GM12878 (cell line): ENCODE data around the gene C17orf114. TPM values are rescaled to one million over a fixed set of nuclear protein-coding genes. Genes with fewer than 3 reads are reported as not detected.

Experiments
- polyA plus RNA-seq, 11 experiments: library from polyadenylated mRNA; depleted of rRNA in 4 of 11; unstranded in 6 of 11; stranded (reverse) in 5 of 11; fragments of >200 nt; fragmentation: Nextera tagmentation in 4 of 11; fragmentation: Illumina TruSeq in 1 of 11; extraction: Ambion mirVana in 4 of 11; extraction: Trizol in 1 of 11; gene quantifications; 1 replicate in 1 of 11; 2 replicates in 10 of 11; pipeline versions ENCODE4 v1.2.1 to v1.2.3, GENCODE V29; 2011 to 2016; ENCODE audit warnings: inconsistent platforms in 2 of 11, missing spikeins in 2 of 11, low read depth in 1 of 11
- total RNA-seq, 4 experiments: library from RNA; depleted of rRNA in 3 of 4; stranded (reverse); fragments of >200 nt in 3 of 4; fragmentation: Illumina TruSeq in 1 of 4; extraction: Trizol in 1 of 4; gene quantifications; 2 replicates each; pipeline versions ENCODE4 v1.2.1 to v1.2.3, GENCODE V29; 2013 to 2021

Gene C17orf114

Other genes with a start within 250 kb of the C17orf114 start
Only the 7 nearest of the 27 such genes appear.
- 0.62 and 0.71 TPM in 2 replicates for gene CXCL16, start 62.4 kb downstream of the C17orf114 start, total RNA-seq (2014; rRNA removed)
- 0.67 and 0.74 TPM in 2 replicates for gene CXCL16, start 62.4 kb downstream of the C17orf114 start, total RNA-seq (2014; rRNA removed; fragmentation: Illumina TruSeq; extraction: Trizol)
- gene CXCL16, start 62.4 kb downstream of the C17orf114 start, total RNA-seq (2021), result 1.4 and 2.1 TPM in 2 replicates
- 0.68 and 0.84 TPM in 2 replicates for gene CXCL16, start 62.4 kb downstream of the C17orf114 start, polyA plus RNA-seq (2011; rRNA removed)
- 1.7 and 2.2 TPM in 2 replicates for gene CXCL16, start 62.4 kb downstream of the C17orf114 start, polyA plus RNA-seq (2014; fragmentation: Illumina TruSeq; extraction: Trizol)
- under 1 TPM; 0.26 to 0.35 TPM for gene CXCL16, start 62.4 kb downstream of the C17orf114 start, polyA plus RNA-seq (2014; fragmentation: Nextera tagmentation; extraction: Ambion mirVana)
- 0.89 and 1.9 TPM in 2 replicates for gene CXCL16, start 62.4 kb downstream of the C17orf114 start, polyA plus RNA-seq (2014; rRNA removed)
- gene CXCL16, start 62.4 kb downstream of the C17orf114 start, polyA plus RNA-seq (2016; fragmentation: Nextera tagmentation; extraction: Ambion mirVana), result under 1 TPM; 0.15 to 0.35 TPM
- 0.40 TPM in 1 of 2 replicates, not detected in the other for gene TM4SF5, start 30.4 kb downstream of the C17orf114 start, total RNA-seq (2014; rRNA removed)
- gene TM4SF5, start 30.4 kb downstream of the C17orf114 start, total RNA-seq (2014; rRNA removed; fragmentation: Illumina TruSeq; extraction: Trizol), result not detected in 2 replicates
- not detected in 2 replicates for gene TM4SF5, start 30.4 kb downstream of the C17orf114 start, total RNA-seq (2021)
- not detected in 2 replicates for gene TM4SF5, start 30.4 kb downstream of the C17orf114 start, polyA plus RNA-seq (2011; rRNA removed)
- not detected in 2 replicates for gene TM4SF5, start 30.4 kb downstream of the C17orf114 start, polyA plus RNA-seq (2014; fragmentation: Illumina TruSeq; extraction: Trizol)
- gene TM4SF5, start 30.4 kb downstream of the C17orf114 start, polyA plus RNA-seq (2014; fragmentation: Nextera tagmentation; extraction: Ambion mirVana), result not detected
- gene TM4SF5, start 30.4 kb downstream of the C17orf114 start, polyA plus RNA-seq (2014; rRNA removed), result not detected in 2 replicates
- gene TM4SF5, start 30.4 kb downstream of the C17orf114 start, polyA plus RNA-seq (2016; fragmentation: Nextera tagmentation; extraction: Ambion mirVana), result not detected
- 0.76 TPM in 1 of 2 replicates, not detected in the other for gene VMO1, start 16.0 kb downstream of the C17orf114 start, total RNA-seq (2014; rRNA removed)
- gene VMO1, start 16.0 kb downstream of the C17orf114 start, total RNA-seq (2014; rRNA removed; fragmentation: Illumina TruSeq; extraction: Trizol), result 0.23 and 0.31 TPM in 2 replicates
- gene VMO1, start 16.0 kb downstream of the C17orf114 start, total RNA-seq (2021), result 0.93 TPM in 1 of 2 replicates, not detected in the other
- gene VMO1, start 16.0 kb downstream of the C17orf114 start, polyA plus RNA-seq (2011; rRNA removed), result not detected in 2 replicates
- not detected in 2 replicates for gene VMO1, start 16.0 kb downstream of the C17orf114 start, polyA plus RNA-seq (2014; fragmentation: Illumina TruSeq; extraction: Trizol)
- gene VMO1, start 16.0 kb downstream of the C17orf114 start, polyA plus RNA-seq (2014; fragmentation: Nextera tagmentation; extraction: Ambion mirVana), result under 1 TPM in 1 of 2 experiments, not detected in 1; 0.27 TPM
- gene VMO1, start 16.0 kb downstream of the C17orf114 start, polyA plus RNA-seq (2014; rRNA removed), result 0.54 and 0.74 TPM in 2 replicates
- not detected for gene VMO1, start 16.0 kb downstream of the C17orf114 start, polyA plus RNA-seq (2016; fragmentation: Nextera tagmentation; extraction: Ambion mirVana)
- gene GLTPD2, start 13.4 kb downstream of the C17orf114 start, total RNA-seq (2014; rRNA removed), result 0.34 TPM in 1 of 2 replicates, not detected in the other
- not detected in 2 replicates for gene GLTPD2, start 13.4 kb downstream of the C17orf114 start, total RNA-seq (2014; rRNA removed; fragmentation: Illumina TruSeq; extraction: Trizol)
- gene GLTPD2, start 13.4 kb downstream of the C17orf114 start, total RNA-seq (2021), result not detected in 2 replicates
- gene GLTPD2, start 13.4 kb downstream of the C17orf114 start, polyA plus RNA-seq (2011; rRNA removed), result not detected in 2 replicates
- gene GLTPD2, start 13.4 kb downstream of the C17orf114 start, polyA plus RNA-seq (2014; fragmentation: Illumina TruSeq; extraction: Trizol), result not detected in 2 replicates
- gene GLTPD2, start 13.4 kb downstream of the C17orf114 start, polyA plus RNA-seq (2014; fragmentation: Nextera tagmentation; extraction: Ambion mirVana), result not detected
- gene GLTPD2, start 13.4 kb downstream of the C17orf114 start, polyA plus RNA-seq (2014; rRNA removed), result not detected in 2 replicates
- gene GLTPD2, start 13.4 kb downstream of the C17orf114 start, polyA plus RNA-seq (2016; fragmentation: Nextera tagmentation; extraction: Ambion mirVana), result under 1 TPM in 1 of 2 experiments, not detected in 1; 0.16 TPM
- gene PSMB6, start 6.2 kb downstream of the C17orf114 start, total RNA-seq (2014; rRNA removed), result 239 and 246 TPM in 2 replicates
- gene PSMB6, start 6.2 kb downstream of the C17orf114 start, total RNA-seq (2014; rRNA removed; fragmentation: Illumina TruSeq; extraction: Trizol), result 171 and 182 TPM in 2 replicates
- gene PSMB6, start 6.2 kb downstream of the C17orf114 start, total RNA-seq (2021), result 144 and 150 TPM in 2 replicates
- gene PSMB6, start 6.2 kb downstream of the C17orf114 start, polyA plus RNA-seq (2011; rRNA removed), result 115 and 191 TPM in 2 replicates
- 143 and 207 TPM in 2 replicates for gene PSMB6, start 6.2 kb downstream of the C17orf114 start, polyA plus RNA-seq (2014; fragmentation: Illumina TruSeq; extraction: Trizol)
- gene PSMB6, start 6.2 kb downstream of the C17orf114 start, polyA plus RNA-seq (2014; fragmentation: Nextera tagmentation; extraction: Ambion mirVana), result 100 to 1,000 TPM; 357 to 546 TPM
- gene PSMB6, start 6.2 kb downstream of the C17orf114 start, polyA plus RNA-seq (2014; rRNA removed), result 225 and 288 TPM in 2 replicates
- 100 to 1,000 TPM; 361 to 392 TPM for gene PSMB6, start 6.2 kb downstream of the C17orf114 start, polyA plus RNA-seq (2016; fragmentation: Nextera tagmentation; extraction: Ambion mirVana)
- gene PLD2, start 4.8 kb upstream of the C17orf114 start, total RNA-seq (2014; rRNA removed), result 9.4 and 12.2 TPM in 2 replicates
- gene PLD2, start 4.8 kb upstream of the C17orf114 start, total RNA-seq (2014; rRNA removed; fragmentation: Illumina TruSeq; extraction: Trizol), result 7.3 and 8.1 TPM in 2 replicates
- gene PLD2, start 4.8 kb upstream of the C17orf114 start, total RNA-seq (2021), result 12.9 and 15.2 TPM in 2 replicates
- 4.4 and 7.7 TPM in 2 replicates for gene PLD2, start 4.8 kb upstream of the C17orf114 start, polyA plus RNA-seq (2011; rRNA removed)
- gene PLD2, start 4.8 kb upstream of the C17orf114 start, polyA plus RNA-seq (2014; fragmentation: Illumina TruSeq; extraction: Trizol), result 5.1 and 6.8 TPM in 2 replicates
- under 1 TPM; 0.71 to 0.73 TPM for gene PLD2, start 4.8 kb upstream of the C17orf114 start, polyA plus RNA-seq (2014; fragmentation: Nextera tagmentation; extraction: Ambion mirVana)
- gene PLD2, start 4.8 kb upstream of the C17orf114 start, polyA plus RNA-seq (2014; rRNA removed), result 13.9 and 16.5 TPM in 2 replicates
- 1 to 10 TPM; 4.8 to 5.3 TPM for gene PLD2, start 4.8 kb upstream of the C17orf114 start, polyA plus RNA-seq (2016; fragmentation: Nextera tagmentation; extraction: Ambion mirVana)
- 13.0 and 15.8 TPM in 2 replicates for gene MINK1, start 31.0 kb upstream of the C17orf114 start, total RNA-seq (2014; rRNA removed)
- 11.7 and 12.0 TPM in 2 replicates for gene MINK1, start 31.0 kb upstream of the C17orf114 start, total RNA-seq (2014; rRNA removed; fragmentation: Illumina TruSeq; extraction: Trizol)
- 48.5 and 55.6 TPM in 2 replicates for gene MINK1, start 31.0 kb upstream of the C17orf114 start, total RNA-seq (2021)
- gene MINK1, start 31.0 kb upstream of the C17orf114 start, polyA plus RNA-seq (2011; rRNA removed), result 15.2 and 31.2 TPM in 2 replicates
- gene MINK1, start 31.0 kb upstream of the C17orf114 start, polyA plus RNA-seq (2014; fragmentation: Illumina TruSeq; extraction: Trizol), result 19.8 and 22.4 TPM in 2 replicates
- gene MINK1, start 31.0 kb upstream of the C17orf114 start, polyA plus RNA-seq (2014; fragmentation: Nextera tagmentation; extraction: Ambion mirVana), result under 1 TPM; 0.08 to 0.20 TPM
- gene MINK1, start 31.0 kb upstream of the C17orf114 start, polyA plus RNA-seq (2014; rRNA removed), result 31.6 and 38.1 TPM in 2 replicates
- 10 to 100 TPM; 13.9 to 14.3 TPM for gene MINK1, start 31.0 kb upstream of the C17orf114 start, polyA plus RNA-seq (2016; fragmentation: Nextera tagmentation; extraction: Ambion mirVana)